Calu3 (cell line): ENCODE measurements around the gene SPOCD1. TPM values are rescaled to one million over a fixed set of nuclear protein-coding genes. Genes with fewer than 3 reads are reported as not detected.

Experiments
- BruUV-seq: library from RNA; stranded (reverse); fragments of 400-500 nt; replicated peaks from 2 replicates; lab custom pipeline; 2021; lab: Mats Ljungman, UMichigan
- CTCF ChIA-PET: fragments of 300-600 bp; sonication (Branson Sonifier 250); formaldehyde crosslinking; loops from one replicate; lab custom pipeline; 2022; ENCODE audit warnings: antibody characterized with exemption; lab: Charles Lee
- DNase-seq: peaks from one replicate; pipeline ENCODE4 v3.0.0; 2022
- H3K27ac Mint-ChIP-seq: one replicate; pipeline ENCODE4 v1.8.0; 2022; ENCODE audit warnings: mixed read lengths; ENCODE audit not compliant: unreplicated experiment
- H3K27me3 Mint-ChIP-seq: one replicate; pipeline ENCODE4 v1.8.0; 2022; ENCODE audit warnings: mixed read lengths; ENCODE audit not compliant: unreplicated experiment
- H3K36me3 Mint-ChIP-seq: one replicate; pipeline ENCODE4 v1.8.0; 2022; ENCODE audit warnings: mild to moderate bottlenecking, moderate library complexity, mixed read lengths; ENCODE audit not compliant: insufficient read depth, unreplicated experiment
- H3K4me1 Mint-ChIP-seq: one replicate; pipeline ENCODE4 v1.8.0; 2022; ENCODE audit warnings: mild to moderate bottlenecking, low read depth, mixed read lengths; ENCODE audit not compliant: unreplicated experiment
- H3K4me3 Mint-ChIP-seq: one replicate; pipeline ENCODE4 v1.8.0; 2022; ENCODE audit warnings: mild to moderate bottlenecking, low read depth, moderate library complexity, mixed read lengths; ENCODE audit not compliant: unreplicated experiment
- H3K9me3 Mint-ChIP-seq: one replicate; pipeline ENCODE4 v1.8.0; 2022; ENCODE audit warnings: low read depth, mixed read lengths; ENCODE audit not compliant: unreplicated experiment
- CTCF ChIP-seq: fragments of 200-600 bp; IDR thresholded peaks from one replicate; pipeline ENCODE4 v1.8.0; 2022; ENCODE audit warnings: antibody characterized with exemption; ENCODE audit not compliant: unreplicated experiment
- intact Hi-C: fragments of 100-400 bp; cut with micrococcal nuclease; formaldehyde crosslinking; loops from one replicate; pipeline ENCODE4 v1.10.0; 2022; ENCODE audit not compliant: unreplicated experiment
- total RNA-seq: library from RNA; stranded (reverse); gene quantifications from 2 replicates; pipeline ENCODE4 v1.2.3, GENCODE V29; 2022

The SPOCD1 gene
- total RNA-seq, 1 experiment from 2014 or later = 6.3 TPM

- no peak for TF ChIP-seq CTCF
- intact Hi-C loops = no loop called here
- CTCF ChIA-PET = interaction anchor here (0.6 to 2.2 kb wide), 3 partner anchors 9 to 310 kb away, joined by 3 to 15 read pairs (median 7); partner anchors contain the start of gene KPNA6
- Mint-ChIP-seq H3K4me3 (peak overlapping the region; percentile 48), H3K27me3 (peaks cover 8% of the 10 kb centered on the region), H3K27ac (peak overlapping the region; percentile 60), H3K4me1 (peaks cover 30% of the 10 kb centered on the region), H3K9me3 (no peaks in the 10 kb centered on the region), H3K36me3 (peaks cover 4% of the 10 kb centered on the region)
- DNase-seq = no peak
- BruUV-seq = no TSS peak
Observed at GRCh38 chr1:31798086-31798432, 17.8 kb downstream of the SPOCD1 start.

DNA sequence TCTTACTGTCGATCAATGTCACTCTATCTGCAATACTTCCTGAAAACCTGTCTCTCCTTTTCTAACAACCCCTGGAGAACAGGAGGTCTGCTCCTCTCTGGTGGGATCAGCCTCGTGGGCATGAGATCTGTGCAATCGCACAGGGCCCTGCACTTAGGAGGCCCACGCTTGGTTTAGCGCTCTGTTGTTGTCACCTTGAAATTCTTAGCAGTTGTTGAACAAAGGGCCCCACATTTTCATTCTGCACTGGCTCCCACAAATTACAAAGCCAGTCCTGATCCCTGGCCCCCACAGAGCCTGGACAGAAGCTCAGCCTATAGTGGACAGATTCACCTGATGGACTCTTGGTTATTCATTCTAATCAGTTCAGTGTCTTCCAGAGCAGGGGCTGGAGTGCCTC is 18.6 kb downstream of the SPOCD1 start:
- intact Hi-C loops = no loop called here
- peaks cover 30% of the 10 kb centered on the region for H3K4me1 Mint-ChIP-seq
- CTCF ChIA-PET = interaction anchor here (2.2 kb wide), 1 partner anchor 8 kb away, joined by 15 read pairs; no protein-coding TSS in a partner anchor
- DNase-seq = no peak
- peaks cover 4% of the 10 kb centered on the region for H3K36me3 Mint-ChIP-seq
- H3K27me3 Mint-ChIP-seq = peaks cover 8% of the 10 kb centered on the region
- H3K9me3 Mint-ChIP-seq = no peaks in the 10 kb centered on the region
- TF ChIP-seq CTCF = no peak
- BruUV-seq = no TSS peak
- H3K4me3 Mint-ChIP-seq = peak overlapping the region; percentile 48
- peak overlapping the region; percentile 60 for H3K27ac Mint-ChIP-seq

GRCh38 chr1:31796707-31797106 is 19.1 kb downstream of the SPOCD1 start:
- TF ChIP-seq CTCF = no peak
- CTCF ChIA-PET = no interaction called here
- no peak overlapping the region for H3K27ac Mint-ChIP-seq
- peaks cover 8% of the 10 kb centered on the region for H3K27me3 Mint-ChIP-seq
- H3K9me3 Mint-ChIP-seq = no peaks in the 10 kb centered on the region
- no TSS peak for BruUV-seq
- no peak overlapping the region for H3K4me3 Mint-ChIP-seq
- peaks cover 30% of the 10 kb centered on the region for H3K4me1 Mint-ChIP-seq
- DNase-seq = no peak
- intact Hi-C loops = no loop called here
- H3K36me3 Mint-ChIP-seq = peaks cover 4% of the 10 kb centered on the region

DNA sequence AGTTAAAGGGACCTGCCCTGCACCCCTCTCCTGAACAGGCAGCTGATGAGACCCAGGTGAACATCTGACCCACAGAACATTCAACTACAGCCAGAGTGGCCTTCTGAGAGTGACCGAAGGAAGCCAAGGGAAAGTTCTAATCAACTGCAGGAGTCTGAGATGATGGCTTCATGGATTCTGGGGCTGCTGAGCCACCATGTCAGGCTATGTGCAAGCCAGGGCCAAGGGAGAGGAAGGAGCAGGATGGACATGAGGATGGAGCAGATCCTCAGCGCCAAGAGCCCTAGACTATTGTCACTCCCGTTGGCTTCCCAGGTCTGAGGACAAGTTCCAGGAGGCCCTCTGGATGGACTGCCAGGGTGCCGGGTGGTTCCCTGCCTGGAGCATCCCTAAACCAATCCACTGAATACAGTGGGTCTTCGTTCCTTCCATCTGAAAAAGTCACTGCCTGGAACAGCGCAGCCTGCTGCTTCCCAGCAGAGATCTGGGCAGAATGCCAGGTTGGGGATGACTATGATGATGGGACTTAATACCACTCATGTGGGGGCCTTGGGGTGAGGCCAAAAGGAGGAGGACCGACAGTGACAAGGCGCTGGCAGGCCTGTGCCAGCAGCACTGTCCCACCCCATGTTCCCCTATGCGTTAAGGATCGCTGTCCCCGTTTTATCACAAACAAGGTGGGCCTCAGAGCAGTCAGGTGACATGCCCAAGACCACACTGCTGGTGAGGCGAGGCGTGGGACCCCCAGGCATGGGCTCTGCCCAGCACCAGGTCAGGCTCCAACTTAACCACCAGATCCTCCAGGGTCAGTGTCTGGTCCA is 19.8 kb downstream of the SPOCD1 start:
- Mint-ChIP-seq H3K9me3 (no peaks in the 10 kb centered on the region), H3K27me3 (peaks cover 3% of the 10 kb centered on the region), H3K27ac (no peak overlapping the region), H3K4me1 (peaks cover 30% of the 10 kb centered on the region), H3K4me3 (no peak overlapping the region), H3K36me3 (peaks cover 4% of the 10 kb centered on the region)
- intact Hi-C loops = no loop called here
- no peak for TF ChIP-seq CTCF
- CTCF ChIA-PET = no interaction called here
- BruUV-seq = no TSS peak
- no peak for DNase-seq
